HuH-7 (cell line): Measurements from ENCODE around the gene TRPV6.

ENCODE experiments used
- DNase-seq: peaks from one replicate; pipeline ENCODE4 v3.0.0; 2011; ENCODE audit warnings: low spot score

The TRPV6 gene

GRCh38 chr7:142883571-142884285 is 1.8 kb downstream of the TRPV6 start:
- DNase-seq, result no peak

GRCh38 chr7:142883145-142883544 is 2.4 kb downstream of the TRPV6 start:
- no peak for DNase-seq

GRCh38 chr7:142882338-142882678 is 3.2 kb downstream of the TRPV6 start:
- no peak for DNase-seq

- no peak for DNase-seq
Observed at GRCh38 chr7:142881586-142882337, 3.8 kb downstream of the TRPV6 start.

GRCh38 chr7:142880876-142881505 is 4.6 kb downstream of the TRPV6 start:
- peak; percentile 63 for DNase-seq

GRCh38 chr7:142879060-142879459 is 6.5 kb downstream of the TRPV6 start:
- no peak for DNase-seq

- no peak for DNase-seq
Observed at GRCh38 chr7:142878315-142878714, 7.2 kb downstream of the TRPV6 start.

GRCh38 chr7:142876991-142877910 is 8.3 kb downstream of the TRPV6 start:
- DNase-seq, result no peak

GRCh38 chr7:142876236-142876960 is 9.1 kb downstream of the TRPV6 start:
- DNase-seq, result no peak

GRCh38 chr7:142875456-142875855 is 10.1 kb downstream of the TRPV6 start:
- DNase-seq, result no peak

GRCh38 chr7:142874837-142875236 is 10.7 kb downstream of the TRPV6 start:
- no peak for DNase-seq

GRCh38 chr7:142874409-142874808 is 11.1 kb downstream of the TRPV6 start:
- no peak for DNase-seq

GRCh38 chr7:142873871-142874270 is 11.7 kb downstream of the TRPV6 start:
- DNase-seq, result no peak

- DNase-seq, result peak; percentile 74
Observed at GRCh38 chr7:142873281-142873784, 12.2 kb downstream of the TRPV6 start.

GRCh38 chr7:142872106-142872675 is 13.4 kb downstream of the TRPV6 start:
- DNase-seq, result no peak

- no peak for DNase-seq
Observed at GRCh38 chr7:142871260-142872105, 14.1 kb downstream of the TRPV6 start.

- DNase-seq, result no peak
Observed at GRCh38 chr7:142870566-142871259, 14.8 kb downstream of the TRPV6 start.

- DNase-seq, result no peak
Observed at GRCh38 chr7:142870147-142870559, 15.4 kb downstream of the TRPV6 start.

GRCh38 chr7:142869434-142869833 is 16.1 kb downstream of the TRPV6 start:
- no peak for DNase-seq
